T follicular helper cell (primary cell): ENCODE measurements around the gene RNLS.
"Not testable (repeated sequence)": the region's sequence is repeated elsewhere in the genome, so short reads cannot be mapped to it uniquely, and the experiment has no call there.

Experiments used
- DNase-seq: peaks from one replicate; pipeline ENCODE4 v3.0.0-alpha.2; 2020; ENCODE audit warnings: low read depth

RNLS gene

DNA sequence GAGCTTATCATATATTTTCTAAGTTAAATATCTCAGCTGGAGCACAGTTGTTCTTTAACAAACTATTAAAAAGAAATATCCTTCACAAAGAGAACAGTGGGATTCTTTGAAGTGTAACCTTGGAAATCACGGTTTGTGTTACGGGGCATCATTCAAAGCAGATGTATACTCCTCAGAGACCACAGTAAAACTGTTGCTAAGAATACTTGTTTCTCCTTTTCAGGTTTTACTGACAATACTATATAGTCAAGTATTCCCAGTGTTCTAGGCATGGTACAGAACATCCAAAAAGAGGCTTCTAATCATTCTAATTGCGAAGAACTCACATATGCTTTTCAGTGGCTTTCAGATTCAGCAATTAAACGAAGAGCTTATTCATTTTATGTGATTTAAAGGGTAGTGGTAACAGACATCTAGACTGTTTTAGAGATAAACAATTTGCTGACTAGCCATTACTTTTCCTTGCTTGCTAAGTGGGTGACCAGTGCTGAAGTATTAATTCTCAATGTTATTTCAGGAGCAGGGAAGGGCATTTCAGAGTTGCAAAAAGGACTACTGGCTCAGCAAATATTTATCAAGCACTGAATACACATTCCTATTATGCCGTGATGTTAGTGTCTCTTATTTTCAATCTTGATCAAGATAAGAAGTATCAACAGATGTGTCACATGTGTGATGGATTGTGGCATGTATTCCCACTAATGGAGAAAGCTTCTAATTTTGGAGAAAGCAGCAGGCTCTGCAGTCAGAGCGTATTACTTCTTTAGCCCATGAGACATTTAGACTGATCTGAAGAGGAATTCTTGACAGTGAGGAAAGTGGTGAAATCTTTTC, 236.8 kb downstream of the RNLS start:
- DNase-seq, result no peak

DNA sequence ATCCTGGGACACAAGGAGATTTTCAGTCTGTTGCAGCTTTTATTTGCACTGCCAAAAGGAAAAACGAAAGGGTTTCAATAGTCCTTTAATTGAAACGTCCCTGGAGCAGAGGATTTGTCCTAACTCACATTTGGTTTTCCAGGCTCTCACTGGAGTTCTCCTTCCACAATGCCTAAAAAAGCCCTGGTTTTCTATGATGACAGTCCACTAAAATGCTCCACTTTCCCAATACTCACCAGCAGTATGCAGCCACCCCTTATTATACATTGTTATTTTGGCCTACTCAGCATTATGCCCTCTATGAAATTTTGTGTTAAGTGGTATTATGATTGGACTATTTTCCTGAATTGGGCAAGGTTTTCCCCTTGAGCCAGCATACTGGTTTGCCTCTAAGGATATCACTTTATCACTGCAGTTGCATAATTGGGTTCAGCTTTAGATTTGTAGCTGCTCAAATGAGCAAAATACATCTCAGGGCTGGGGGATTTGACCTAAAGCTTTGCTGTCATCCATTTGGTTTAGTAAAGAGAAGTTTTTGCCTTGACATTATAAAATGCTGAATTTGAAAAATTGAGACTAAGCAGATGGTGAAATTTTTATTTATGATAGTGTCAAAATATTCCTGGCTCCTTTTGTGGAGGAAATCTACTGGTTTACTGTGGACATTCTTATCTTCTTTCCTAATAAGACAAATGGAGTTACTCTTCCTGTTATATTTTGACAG, 239.2 kb downstream of the RNLS start:
- DNase-seq, result no peak

DNA sequence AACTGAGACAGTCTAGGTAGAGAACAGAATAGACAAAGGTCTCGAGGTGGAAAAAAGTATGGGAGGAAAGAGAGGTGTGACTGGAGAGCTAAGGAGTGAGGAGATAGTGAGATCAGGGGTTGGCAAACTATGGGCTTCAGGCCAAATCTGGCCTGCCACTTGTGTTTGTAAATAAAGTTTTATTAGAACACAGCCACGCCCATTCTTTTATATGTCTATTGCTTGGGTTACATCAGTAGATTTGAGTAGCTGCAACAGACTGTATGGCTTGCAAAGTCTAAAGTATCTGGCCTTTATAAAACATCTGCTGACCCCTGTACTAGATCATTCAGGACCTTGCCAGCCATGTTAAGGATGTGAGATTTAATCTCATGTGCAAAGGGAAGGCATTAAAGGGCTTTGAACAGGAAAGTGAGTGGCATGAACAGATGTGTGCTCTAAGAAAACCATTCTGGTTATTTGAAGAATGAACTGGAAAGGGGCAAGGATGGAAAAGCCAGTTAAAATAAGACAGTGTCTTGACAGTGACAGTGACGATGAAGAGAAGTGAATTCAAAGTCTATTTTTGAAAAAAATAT, 240.3 kb downstream of the RNLS start:
- DNase-seq, result no peak

DNA sequence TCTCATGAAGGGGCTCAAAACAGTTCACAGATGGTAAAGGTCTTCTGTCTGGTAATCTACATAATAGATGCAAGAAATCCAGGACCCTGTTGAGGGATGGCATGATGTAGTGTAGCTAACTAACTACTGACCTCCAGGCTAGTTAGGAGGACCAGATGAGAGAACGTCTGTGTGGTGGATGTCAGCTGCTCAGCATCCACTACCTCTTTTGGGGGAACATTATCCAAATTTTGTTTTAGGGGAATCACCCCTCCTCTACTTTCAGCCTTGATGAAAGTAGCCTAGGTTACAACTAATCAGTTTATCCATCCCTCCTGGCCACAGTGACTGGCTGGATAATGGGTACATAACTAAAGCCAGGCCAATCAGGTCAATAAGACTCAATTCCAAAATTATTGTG, 246.0 kb downstream of the RNLS start:
- no peak for DNase-seq

DNA sequence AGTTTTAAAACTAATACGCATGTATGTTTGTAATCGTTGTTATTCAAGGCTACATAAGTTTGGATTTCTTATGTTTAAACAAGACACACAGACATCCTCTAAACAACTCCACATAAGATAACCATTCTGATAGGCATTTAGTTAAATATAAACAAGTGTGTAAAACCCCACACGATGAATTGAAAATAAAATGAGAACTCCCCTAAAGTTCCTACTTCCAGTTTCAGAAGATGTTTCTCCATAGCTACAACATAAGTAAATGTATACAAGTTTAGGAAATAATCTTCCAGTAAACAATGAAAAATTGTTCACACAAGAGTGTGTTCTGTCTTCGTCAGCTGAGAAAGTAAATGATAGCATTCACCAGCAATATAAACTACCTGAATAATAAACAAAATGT, 246.8 kb downstream of the RNLS start:
- DNase-seq, result no peak

DNA sequence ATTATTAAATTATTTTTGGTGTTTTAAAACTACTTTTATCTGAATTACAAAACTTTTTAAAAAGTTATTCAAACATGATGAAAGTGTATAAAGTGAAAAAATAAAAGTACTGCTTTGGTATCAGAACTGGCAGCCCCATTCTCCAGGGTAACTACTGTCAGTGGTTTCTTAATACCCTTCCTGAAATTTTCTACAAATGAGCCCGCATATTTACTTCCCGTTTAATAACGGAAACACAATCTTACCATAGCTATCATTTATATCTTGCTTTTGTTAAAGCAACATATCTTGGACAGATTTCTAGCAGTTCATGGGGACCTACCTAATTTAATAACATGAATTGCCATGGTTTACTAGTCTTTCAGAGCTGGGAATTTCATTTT, 249.9 kb downstream of the RNLS start:
- DNase-seq, result no peak

DNA sequence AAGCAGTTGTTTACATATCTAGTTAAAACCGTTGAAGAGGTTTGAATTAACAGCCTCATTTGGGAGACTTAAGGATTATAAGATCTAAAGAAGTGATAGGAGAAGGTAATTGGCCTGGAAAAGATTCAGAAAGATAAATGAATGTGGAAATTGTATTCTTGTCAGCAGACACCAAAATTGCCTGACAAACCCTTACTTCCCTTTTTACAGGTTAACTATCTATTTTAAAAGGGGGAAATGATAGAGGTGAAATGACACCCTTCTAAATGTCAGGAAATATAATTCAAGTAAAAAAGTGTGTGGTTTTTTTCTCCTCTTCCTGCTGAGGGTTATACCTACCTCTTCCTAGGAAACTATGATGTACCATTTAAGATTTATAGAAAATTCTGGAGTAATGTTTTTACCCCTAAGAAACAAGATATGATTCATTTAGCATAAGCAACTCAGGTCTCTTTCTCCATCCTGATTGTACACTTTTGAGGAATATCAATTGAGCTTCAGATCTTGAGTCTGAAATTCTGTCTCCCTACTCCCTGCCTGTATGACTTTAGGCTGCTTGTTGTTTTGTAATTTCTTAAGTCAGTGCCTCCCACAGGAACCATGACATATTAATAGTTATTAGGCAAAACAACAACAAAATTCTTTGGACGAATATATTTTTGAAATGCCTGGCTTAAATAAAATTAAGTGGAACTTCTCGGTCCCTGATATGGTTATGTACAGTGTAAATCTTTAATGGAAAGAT, 250.4 kb downstream of the RNLS start:
- DNase-seq, result no peak

DNA sequence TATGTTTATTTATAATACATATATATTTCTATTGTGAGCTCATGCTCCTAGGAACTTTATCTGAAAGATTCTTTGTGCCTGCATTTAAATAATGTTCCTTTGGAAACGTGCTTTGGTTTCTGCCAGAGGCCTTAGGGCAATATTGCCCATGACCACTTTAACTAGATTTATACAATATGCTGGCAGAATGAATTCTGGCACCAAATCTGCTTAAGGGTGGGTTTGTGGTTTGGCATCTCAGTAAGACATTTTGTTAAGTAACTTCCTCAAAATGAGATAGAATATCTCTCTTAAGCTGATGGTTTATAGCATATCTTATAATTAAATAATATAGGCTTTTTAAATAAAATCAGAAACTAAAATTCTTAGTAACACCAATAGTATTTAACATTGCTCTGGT, 252.9 kb downstream of the RNLS start:
- no peak for DNase-seq

DNA sequence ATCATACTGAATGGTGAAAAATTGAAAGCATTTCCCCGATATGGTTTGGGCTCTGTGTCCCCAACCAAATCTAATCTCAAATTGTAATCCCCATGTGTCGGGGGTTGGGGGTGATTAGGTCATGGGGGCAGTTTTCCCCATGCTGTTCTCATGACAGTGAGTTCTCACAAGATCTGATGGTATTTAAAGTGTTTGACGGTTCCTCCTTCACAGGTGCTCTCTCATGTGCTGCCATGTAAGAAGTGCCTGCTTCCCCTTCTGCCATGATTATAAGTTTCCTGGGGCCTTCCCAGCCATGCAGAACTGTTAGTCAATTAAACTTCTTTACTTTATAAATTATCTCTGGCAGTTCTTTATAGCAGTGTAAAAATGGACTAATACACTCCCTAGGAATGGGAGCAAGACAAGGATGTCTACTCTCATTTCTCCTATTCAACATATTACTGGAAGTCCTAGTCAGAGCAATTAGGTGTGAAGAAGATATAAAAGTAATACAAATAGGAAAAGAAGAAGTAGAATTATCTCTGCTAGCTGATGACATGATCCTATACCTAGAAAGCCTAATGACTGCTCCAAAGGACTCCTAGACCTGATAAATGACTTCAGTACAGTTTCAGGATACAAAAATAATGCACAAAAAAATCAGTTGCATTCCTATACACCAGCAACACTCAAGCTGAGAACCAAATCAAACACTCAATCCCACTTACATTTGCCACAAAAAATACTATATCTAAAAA, 260.6 kb downstream of the RNLS start:
- no peak for DNase-seq

DNA sequence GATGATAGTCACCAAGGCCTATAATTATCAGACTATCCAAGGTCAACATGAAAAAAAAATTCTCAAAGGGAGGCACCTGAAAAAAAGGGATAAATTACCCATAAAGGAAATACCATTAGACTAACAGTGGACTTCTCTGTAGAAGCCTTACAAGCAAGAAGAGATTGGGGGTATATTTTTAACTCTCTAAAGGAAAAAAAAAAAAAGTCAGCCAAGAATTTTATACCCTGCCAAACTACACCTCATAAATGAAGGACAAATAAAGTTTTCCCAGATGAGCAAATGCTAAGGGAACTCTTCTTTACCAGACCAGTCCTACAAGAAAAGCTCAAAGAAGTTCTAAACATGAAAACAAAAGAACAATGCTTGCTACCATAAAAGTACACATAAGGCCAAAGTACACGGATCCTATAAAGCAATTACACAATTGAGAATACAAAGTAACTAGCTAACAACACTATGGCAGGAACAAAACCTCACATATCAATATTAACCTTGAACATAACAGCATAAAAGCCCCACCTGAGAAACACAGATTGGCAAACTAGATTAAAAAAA, 263.1 kb downstream of the RNLS start:
- no peak for DNase-seq

DNA sequence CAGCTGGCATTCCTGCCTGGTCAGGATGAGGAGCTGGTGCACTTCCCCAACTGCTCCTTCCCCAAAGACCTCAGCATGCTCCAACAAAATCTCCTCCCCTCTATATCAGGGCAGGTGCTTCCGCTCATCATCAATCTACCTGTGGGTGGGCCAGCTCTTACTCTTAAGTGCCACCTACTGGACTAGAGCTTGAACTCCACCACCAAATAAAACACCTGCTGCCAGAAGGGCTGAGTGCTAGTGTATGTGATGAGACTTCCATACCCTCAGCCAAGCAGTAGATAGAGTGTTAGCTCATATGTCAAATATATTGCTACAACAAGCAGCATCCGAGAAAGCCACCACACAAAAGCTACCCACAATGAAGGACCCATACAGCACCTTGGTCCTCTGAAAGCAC, 264.3 kb downstream of the RNLS start:
- DNase-seq, result no peak

DNA sequence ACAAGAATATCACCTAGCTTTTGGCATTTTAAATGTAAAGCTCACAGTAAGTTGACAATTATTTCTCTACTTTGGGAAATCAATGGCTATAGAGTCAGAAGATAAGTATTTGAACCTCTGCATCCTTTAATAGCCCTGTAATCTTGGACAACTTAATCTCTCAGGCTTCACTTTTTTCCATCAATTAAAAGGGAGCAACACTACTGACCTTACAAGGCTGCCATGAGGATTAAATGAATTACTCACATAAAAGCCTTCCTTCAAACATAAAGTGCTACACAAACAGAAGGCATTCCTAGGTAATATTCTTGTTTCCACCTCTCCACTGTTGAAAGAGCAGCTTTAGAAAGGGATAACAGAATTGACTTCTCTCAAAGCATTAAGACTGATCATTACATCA, 266.0 kb downstream of the RNLS start:
- DNase-seq, result no peak

DNA sequence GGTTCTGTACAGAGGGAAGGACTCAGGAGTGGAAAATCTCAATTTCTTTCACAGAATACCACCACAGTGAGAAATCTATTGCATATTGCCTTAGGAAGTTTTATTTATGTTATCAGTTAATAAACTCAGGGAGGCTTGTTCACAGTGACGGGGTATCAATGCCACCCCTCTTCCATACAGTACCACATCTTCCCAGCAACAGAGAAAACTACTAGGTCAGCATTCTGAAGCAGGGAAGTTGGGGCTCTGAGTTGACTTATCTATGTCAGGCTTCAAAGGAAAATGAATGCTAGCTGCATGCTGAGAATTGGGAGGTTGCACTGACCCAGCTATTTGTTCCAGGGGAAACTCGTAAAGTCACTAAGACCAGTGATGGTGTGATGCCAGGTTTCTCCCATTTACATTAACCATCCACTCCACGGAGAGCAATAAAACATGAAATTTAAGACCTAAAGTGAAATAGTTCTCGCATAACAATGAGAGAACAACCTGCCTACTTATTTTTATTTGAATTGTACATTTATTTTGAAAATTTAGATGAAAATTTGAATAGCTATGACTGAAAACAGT, 266.7 kb downstream of the RNLS start:
- no peak for DNase-seq

DNA sequence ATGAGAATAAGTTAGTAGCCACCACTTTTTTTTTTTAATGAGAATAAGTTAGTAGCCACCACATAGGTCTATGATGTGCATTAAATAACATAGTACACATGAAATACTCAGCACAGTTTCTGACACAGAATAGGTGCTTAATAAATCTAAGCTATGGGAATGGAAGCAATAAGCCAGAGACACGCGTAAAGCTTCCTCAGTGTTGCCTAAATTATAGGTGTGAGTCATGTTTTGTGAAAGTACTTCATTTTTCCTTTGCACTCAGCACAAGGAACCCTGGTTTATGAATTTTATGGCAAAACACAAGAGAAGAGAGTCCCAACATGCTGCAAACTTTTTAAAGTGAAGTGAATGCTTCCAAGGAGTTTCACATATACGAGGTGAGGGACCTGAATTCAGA, 267.4 kb downstream of the RNLS start:
- DNase-seq, result no peak

DNA sequence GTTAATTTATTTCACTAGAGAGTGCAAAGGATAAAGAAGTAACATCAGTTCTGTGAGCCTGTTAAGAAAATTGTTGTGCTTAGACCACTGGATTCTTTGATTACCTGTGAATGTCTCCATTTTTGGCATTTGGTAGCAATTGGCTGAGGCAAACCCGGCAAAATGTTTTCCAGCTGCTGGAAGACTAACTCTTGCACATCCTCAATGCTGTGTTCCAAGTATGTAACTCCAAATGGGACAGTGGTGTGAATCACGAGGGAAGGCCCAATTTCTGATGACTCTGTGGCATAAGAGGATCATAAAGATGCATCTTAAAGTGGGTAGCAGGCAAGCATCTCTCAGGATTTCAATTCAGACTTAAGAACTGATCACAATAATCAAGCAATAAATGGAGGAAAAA, 268.8 kb downstream of the RNLS start:
- DNase-seq, result no peak

DNA sequence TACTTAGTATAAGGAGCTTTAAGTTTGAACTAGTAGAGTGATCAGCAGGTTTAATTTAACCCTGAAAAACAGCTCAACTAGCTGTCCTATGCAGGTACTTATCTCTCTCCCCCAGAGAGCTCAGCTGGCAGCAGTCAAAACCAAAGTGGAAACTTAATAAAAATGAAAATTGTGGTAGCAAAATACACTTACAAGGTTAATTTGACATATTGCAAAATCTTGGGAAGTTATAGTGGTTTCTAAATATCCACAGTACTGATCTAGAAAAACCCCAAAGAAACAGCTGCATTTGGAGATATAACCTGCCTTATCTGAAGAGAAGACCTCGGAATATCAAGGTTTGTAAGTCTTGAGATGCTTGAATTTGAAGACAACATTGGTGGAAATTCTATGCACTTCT, 269.2 kb downstream of the RNLS start:
- no peak for DNase-seq

DNA sequence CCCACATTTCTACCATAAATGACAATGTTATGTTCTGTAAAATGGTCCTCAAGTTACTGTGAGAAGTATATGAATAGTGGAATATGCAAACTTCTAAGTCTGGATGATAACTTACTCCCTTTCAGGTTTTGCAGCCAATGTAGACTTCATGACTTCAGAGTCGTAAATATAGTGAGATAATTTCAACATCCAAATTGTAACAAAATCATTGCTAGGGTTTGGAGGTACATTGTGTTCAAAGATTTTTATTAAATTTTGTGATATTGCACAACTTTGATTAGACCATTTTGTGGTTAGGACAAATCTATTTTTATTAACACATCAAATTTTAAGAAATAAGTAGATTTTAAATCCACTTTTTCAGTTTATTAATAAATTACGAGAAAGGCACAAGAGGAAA, 270.3 kb downstream of the RNLS start:
- no peak for DNase-seq

DNA sequence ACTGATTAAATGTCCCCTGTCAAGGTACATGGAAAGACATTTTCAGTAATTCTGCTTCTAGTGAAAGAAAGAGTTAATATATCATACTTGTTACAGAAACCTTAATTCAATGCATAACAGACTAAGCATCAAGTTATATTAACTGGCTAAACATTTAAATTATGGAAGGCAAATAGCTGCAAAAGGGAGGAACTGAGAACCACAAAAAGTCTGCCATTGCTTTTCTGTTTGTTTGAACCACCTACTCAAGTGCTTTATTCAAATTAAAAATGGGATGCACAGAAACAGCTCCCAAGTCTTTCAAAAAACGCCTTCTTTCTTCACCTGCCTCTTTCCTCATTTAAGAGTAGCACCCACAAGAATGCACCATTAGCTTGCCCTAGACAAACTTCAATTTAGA, 271.9 kb downstream of the RNLS start:
- no peak for DNase-seq

DNA sequence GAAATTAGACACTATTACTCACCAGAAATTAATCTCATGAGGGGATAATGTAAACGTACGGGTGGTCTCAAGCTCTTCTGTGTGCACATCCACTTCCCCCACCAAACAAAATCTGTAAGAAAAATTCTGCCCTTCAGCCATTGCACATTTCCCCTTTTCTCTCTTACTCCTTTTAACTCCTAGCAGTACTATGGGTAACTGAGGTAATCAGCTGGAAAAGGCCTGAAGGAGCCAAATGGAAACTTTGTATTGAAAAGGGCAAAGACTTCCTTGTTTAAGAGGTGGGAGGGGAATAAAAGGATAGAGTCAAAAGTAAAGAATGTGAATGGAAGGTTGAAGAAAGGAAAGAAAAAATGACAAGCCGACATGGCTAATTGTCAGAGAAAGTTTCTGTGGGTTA, 273.8 kb downstream of the RNLS start:
- DNase-seq, result no peak

DNA sequence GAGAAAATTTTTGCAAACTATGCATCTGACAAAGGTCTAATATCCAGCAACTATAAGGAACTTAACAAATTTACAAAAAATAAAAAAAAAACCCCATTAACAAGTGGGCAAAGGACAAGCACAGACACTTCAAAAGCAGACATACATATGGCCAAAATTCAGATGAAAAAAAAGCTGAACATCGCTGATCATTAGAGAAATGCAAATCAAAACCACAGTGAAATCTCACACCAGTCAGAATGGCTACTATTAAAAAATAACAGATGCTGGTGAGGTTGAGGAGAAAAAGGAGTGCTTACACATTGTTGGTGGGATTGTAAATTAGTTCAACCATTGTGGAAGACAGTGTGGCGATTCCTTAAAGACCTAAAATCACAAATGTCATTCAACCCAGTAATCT, 274.8 kb downstream of the RNLS start:
- DNase-seq, result not testable (repeated sequence)

DNA sequence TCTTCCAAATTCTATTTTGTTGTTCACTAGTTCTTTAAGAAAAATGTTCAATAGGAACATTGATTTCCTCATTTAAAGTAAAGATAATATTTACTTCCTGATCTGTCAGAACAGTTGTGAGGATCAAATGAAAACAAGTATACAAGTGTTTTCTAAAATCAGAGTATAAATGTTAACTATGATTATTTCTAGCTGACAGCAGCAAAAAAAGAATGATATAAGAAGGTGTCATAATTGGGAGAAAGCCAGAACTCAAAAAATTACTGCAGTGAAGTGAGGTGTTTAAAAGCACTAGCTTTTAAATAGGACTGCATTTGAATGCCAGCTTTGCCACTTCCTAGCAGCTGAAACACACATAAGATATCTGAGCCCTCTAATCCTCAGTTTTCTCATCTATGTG, 283.3 kb downstream of the RNLS start:
- DNase-seq, result no peak
